Erythroblast (primary cell): ENCODE measurements around the gene OR14K1.

ENCODE experiments used
- GATA1 ChIP-seq: IDR thresholded peaks from 2 replicates; pipeline ENCODE4 v1.6.1; 2011; ENCODE audit warnings: low read depth, mild to moderate bottlenecking, control low read depth, low read length, moderate library complexity
- POLR2A ChIP-seq: IDR thresholded peaks from 2 replicates; pipeline ENCODE4 v1.6.1; 2011; ENCODE audit warnings: mild to moderate bottlenecking, low read length

- TF ChIP-seq POLR2A (no peak), GATA1 (no peak)
Observed at GRCh38 chr1:247716546-247716945, 21.9 kb upstream of the OR14K1 start, which contains the start of gene OR6F1.
